COLO829 (cell line): ENCODE data around the gene CNNM4.

ENCODE experiments used
- DNase-seq: peaks from one replicate; pipeline ENCODE4 v3.0.0; 2012; ENCODE audit warnings: low spot score

CNNM4 gene

DNA sequence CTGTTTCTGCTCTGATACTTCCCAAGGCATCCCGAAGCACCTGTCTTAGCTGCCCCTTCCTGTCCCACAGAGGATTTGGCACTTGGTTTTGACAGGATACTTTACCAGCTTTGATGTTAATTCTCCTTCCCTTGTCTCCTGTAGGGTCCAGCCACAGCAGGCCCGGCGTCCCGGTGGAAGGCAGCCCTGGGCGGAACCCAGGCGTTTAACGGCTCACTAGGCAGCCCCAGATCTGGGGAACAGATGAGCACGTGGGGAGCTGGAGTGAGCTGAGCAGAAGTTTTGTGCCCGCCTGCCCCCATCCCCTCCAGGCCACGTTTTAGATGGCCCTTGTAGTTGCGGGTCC lies 71.7 kb downstream of the CNNM4 start:
- no peak for DNase-seq

GRCh38 chr2:96832754-96833507 lies 72.2 kb downstream of the CNNM4 start:
- DNase-seq, result no peak

- no peak for DNase-seq
These were observed 75.1 kb downstream of the CNNM4 start for GRCh38 chr2:96835830-96836229.

DNA sequence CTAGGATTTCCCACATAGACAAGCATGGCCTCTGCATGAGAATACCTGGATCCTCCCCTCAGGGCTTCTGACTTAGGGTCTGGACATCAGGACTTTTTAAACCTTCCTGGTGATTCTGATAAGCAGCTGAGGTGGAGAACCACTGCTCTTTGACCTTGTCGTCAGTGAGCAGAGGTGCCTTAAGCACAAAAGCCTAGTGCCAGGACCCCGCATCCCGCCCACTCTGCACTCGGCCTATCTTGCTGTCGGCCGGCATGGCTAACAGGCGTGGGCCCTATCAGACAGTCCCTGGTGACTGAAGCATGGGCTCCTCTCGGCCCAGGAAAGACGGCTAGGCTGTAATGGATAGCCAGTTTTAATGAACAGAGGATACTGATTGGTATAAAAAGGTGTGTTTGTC lies 76.9 kb downstream of the CNNM4 start:
- no peak for DNase-seq

GRCh38 chr2:96838345-96839292 lies 77.9 kb downstream of the CNNM4 start:
- DNase-seq, result no peak

DNA sequence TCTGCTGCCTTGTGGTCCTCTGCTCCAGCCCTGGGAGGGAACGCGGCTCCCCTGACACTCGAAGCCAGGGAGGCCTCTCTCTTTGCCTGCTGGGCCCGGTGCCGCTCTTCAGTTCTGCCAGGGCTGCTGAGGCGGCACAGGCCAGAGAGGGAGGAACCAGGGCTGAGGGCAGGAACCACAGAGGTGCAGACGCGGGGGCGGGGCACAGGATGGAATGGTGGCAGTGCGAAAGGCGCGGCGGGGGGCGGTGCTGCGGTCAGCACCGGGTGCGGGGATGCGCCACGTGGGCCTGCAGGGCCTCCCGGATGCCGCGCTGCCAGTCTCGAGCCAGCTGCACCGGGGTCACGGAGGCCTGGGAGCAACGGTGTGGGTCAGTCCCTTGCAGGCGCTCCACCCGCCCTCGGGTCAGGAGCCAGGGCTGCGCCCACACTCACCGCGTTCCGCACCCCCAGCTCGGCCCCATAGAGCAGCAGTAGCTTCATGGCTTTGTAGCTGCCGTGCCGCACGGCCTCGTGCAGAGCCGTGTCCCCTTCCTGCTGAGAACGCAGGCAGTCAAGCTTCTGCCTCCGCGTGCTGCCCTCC lies 78.7 kb downstream of the CNNM4 start:
- no peak for DNase-seq

DNA sequence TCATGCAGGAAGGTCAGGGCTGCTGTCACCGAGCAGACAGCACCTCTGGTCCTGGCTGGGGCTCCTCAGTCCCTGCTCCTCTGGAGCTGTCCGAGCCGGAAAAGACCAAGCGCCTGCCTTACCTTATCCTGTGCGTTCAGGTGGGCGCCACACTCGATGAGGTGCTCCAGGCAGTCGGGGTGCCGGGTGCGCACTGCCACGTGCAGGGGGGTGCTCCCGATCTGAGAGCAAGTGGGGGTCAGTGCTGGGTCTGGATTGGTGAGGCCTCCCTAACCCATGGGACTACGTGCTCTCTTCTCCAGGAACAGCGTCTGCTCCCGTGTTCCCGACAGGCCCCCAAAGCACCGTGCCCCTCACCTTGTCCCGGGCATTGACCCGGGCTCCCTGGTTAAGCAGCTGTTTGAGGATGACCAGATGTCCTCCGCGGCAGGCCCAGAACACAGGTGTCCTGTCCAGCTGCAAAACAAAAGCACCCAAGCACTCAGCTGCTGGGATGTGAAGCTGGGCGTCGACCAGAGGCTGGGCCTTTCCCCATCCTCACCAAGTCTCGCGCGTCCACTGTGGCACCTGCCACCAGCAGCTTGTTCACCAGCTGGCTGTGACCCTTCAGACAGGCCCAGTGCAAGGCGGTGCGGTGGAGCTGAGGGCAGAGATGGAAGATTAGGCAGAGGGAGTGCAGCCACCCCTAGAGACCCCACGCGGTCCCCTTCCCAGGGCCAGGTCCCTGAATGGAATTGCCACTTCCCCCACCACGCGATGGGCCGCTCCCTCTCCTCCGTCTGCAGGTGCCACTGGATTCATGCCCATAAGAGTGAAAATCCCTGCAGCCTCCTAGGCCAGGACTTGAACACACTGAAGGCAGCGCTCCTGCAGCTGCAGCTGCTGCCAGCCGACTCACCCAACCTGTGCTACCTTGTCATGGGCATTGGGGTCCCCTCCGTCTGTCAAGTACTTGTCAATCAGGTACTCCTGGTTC lies 79.5 kb downstream of the CNNM4 start:
- DNase-seq, result no peak

DNA sequence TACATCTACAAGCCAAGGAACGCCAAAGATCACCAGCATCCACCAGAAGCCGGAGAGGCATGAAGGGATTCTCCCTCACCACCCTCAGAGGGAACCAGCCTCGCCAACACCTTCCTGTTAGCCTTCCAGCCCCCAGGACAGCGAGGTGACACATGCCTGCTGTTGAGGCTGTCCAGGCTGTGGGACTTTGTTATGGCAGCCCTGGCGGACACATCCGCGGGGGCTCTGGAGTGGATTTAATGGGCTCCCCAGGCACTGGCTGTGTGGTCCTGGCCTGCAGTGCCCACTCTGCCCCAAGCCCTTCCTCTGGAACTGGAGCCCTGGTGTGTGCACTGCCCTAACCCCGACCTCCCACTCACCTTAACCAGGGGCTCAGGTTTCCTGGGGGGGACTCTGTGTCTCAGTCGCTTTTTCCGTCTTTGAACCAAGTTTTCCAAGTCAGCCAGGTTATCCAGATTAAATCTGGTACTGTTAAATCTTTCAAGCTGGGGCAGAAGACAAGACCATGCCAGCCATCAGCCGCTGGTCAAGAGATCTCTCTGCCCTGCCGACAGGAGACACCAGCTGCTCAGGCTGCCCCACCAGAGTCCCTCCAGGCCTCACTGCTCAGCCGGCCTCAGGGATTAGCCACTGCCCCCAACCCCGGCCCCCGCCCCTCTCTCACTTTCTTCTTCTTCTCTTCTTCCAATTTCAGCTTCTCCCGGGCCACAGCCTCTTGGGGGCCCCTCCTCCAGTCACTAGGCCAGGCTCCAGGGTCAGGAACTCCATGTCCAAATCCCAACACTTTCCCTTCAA lies 81.2 kb downstream of the CNNM4 start:
- no peak for DNase-seq

- no peak for DNase-seq
These were observed 81.9 kb downstream of the CNNM4 start for GRCh38 chr2:96842600-96842999.

GRCh38 chr2:96843538-96844268 lies 83.0 kb downstream of the CNNM4 start, which contains the start of gene ANKRD23:
Gene ANKRD23 (minus strand): TSS chr2:96844021. CDS start chr2:96843992, 29 bp downstream.
- DNase-seq, result no peak

DNA sequence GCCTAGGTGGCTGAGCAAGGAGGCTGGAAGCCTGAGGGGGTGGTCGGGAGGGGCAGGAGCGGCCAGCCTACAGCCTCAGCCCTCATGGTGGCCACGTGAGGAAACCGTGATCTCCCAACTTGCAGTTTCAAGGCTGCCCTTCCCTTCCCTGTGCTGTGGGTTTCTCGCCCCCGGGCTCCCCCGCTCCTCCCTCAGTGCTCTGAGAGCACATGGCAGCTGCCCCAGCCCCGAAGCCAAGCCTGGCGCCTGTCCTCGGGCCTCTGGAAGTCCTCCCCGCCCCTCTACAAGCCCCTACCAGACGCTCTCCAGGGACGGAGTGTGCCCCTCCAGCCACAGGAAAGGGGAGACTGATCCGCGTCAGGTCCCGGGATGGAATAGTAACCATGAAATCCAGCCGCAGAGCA lies 83.7 kb downstream of the CNNM4 start:
- no peak for DNase-seq

GRCh38 chr2:96846825-96847224 lies 86.1 kb downstream of the CNNM4 start:
- DNase-seq, result no peak

DNA sequence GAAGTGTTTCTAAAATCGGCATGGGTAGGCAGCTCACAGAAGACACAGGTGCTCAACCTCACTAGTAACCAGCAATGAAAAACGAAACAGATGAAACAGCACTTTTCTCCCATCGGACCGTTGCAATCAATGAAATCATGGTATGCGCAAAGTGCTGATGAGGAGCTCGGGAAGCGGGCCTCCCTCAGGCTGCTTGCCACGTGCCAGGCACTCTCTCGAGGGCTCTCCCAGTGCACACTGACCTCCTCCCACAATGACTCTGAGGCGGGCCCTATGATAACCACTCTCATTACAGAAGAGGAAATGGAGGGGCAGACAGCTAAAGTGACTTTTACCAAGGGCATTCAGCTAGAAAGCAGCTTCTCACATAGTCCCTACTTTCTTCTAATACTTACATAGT lies 86.9 kb downstream of the CNNM4 start:
- DNase-seq, result no peak

- DNase-seq, result no peak
These were observed 87.6 kb downstream of the CNNM4 start for GRCh38 chr2:96848264-96848663.

DNA sequence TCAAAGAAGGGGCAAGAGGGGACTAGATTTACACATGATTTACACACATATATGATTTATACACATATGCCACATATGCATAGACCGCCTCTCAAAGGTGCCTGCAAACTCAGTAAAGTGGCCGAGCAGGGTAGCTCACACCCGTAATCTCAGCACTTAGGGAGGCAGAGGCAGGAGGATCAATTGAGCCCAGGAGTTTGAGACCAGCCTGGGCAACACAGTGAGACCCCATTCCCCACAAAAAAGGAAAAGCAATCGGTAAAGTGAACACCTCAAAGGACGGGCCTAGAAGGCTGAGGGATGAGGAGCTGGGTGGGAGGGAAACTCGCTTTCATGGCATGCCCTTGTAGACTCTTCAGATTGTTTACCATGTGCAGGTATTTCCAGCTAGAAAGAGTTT lies 92.0 kb downstream of the CNNM4 start:
- no peak for DNase-seq

DNA sequence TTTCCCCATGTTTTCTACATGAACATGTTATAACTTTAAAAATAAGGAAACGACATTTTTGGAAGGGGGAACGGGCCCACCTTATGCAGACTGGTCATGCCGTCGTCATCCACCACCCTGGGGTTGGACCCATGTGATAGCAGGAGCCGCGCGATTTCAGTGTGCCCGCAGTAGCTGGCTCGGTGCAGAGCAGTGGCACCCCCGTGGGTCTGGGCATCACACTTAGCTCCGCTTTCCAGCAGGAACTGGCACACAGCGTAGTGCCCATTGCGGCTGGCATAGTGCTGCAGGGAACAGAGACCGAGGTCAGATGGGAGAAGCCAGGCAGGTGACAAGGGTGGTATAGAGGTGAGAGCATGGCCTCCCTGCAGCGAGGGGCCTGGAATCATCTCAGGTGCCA lies 92.6 kb downstream of the CNNM4 start:
- DNase-seq, result no peak

- no peak for DNase-seq
These were observed 96.3 kb downstream of the CNNM4 start for GRCh38 chr2:96856776-96857666.

DNA sequence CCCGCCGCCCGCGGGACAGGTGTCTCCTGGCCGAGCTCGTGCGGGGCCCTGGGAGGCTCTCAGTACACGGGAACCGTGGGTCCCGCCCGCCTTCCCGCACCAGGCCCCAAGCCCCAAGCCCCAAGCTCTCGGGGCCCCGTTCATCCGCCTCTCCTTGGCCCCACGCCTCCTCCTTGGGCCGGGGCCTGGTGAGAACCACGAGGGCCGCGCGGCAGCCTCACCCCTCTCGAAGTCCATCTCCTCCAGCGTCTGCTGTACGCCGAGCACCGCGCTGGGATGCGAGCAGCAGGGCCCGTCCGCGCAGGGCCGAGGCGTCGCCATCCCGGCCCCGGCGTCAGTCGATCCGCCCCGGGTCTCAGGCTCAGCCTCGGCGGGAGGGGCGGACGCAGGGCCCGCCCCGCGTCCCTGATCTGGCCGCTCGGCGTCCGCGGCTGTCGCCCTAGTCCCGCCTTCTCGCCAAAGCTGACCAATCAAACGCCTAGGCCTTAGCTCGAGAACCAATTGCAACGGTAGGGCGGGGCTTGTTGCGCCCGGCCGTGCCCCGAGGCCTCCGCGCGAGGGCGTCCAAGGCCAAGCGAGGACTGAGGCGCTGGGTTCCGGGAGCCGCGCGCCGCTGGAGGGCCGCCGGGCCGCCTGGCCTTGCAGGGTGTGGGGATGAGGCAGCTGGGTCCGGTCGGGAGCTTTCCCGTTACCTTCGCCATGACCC lies 97.1 kb downstream of the CNNM4 start, which contains the start of gene ANKRD39:
ANKRD39 (minus strand) TSS at position 350 of the 706 bp plus-strand sequence; CDS start at position 321, 29 bp downstream.
- peak; percentile 97 for DNase-seq
